Measurements from ENCODE around the gene MPV17L2.

DNA sequence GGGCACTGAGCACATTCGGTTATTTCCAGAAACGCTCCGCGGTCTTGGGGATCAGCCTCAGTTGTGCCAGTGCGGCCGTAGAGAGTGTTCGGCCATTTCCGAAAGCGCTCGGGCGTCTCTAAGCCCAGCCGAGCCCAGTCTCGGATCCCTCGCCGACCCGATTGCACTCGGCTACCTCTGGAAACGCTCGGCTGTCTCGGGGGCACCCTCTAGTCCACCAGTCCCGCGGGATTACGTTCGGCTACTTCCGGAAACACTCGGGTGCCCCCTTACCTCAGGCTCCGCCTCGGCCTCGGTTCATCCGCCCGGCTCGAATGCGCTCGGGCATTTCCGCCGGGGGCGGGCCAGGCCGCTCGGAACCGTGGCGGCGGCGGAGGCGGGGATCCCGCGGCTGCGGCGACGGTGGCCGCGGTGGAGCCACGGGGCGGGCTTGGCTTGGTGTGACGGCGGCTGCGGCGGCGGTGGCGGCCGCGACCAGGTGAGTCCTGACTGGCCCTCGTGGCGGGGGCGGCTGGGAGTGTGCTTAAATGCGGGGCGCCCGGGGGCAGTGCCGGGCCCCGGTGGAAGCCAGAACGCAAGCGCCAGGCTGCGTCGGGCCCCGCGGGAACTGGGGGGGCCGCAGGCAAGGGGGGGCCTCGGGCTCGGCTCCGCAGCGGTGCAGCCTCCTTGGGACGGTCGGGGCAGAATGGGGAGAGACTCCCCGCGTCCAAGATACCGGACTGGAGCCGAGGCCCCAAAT, 40.0 kb upstream of the MPV17L2 start, which contains the start of gene PIK3R2:
- TF ChIP-seq, protein P1, sequence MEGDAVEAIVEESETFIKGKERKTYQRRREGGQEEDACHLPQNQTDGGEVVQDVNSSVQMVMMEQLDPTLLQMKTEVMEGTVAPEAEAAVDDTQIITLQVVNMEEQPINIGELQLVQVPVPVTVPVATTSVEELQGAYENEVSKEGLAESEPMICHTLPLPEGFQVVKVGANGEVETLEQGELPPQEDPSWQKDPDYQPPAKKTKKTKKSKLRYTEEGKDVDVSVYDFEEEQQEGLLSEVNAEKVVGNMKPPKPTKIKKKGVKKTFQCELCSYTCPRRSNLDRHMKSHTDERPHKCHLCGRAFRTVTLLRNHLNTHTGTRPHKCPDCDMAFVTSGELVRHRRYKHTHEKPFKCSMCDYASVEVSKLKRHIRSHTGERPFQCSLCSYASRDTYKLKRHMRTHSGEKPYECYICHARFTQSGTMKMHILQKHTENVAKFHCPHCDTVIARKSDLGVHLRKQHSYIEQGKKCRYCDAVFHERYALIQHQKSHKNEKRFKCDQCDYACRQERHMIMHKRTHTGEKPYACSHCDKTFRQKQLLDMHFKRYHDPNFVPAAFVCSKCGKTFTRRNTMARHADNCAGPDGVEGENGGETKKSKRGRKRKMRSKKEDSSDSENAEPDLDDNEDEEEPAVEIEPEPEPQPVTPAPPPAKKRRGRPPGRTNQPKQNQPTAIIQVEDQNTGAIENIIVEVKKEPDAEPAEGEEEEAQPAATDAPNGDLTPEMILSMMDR (IDR thresholded peaks at IDR 0.05): peak; percentile 40
- TF ChIP-seq ZFX (IDR thresholded peaks at IDR 0.05; ENCODE audit: borderline replicate concordance): no peak

Data from 22Rv1 (cell line).